ENCODE data around the gene DLD. TPM values are rescaled to one million over a fixed set of nuclear protein-coding genes. Genes with fewer than 3 reads are reported as not detected.

The DLD gene
- total and polyA plus RNA-seq, 2 of the 8 experiments (the other 6 are each of a cell fraction or from before 2014, with no cell fraction given) = 63.7 to 88.5 TPM

- no peak overlapping the region for H2BK5ac ChIP-seq (ENCODE audit: low read depth, low read length)
- no peak overlapping the region for H2AK5ac ChIP-seq (ENCODE audit: low read depth, low read length)
- no peak overlapping the region for H2BK20ac ChIP-seq (ENCODE audit: low read length)
- H3K4me2 ChIP-seq (ENCODE audit: insufficient read depth in 1 of 2, low read depth in 2 of 2, low read length in 2 of 2) = no peak overlapping the region
- H2AFZ ChIP-seq (ENCODE audit: low read length) = no peak overlapping the region
- no peak overlapping the region for H4K5ac ChIP-seq (ENCODE audit: insufficient read length, low read depth, low read length)
- H3K27ac ChIP-seq (ENCODE audit: low read depth, low read length) = no peak overlapping the region
- no peaks in the 10 kb centered on the region for H3K36me3 ChIP-seq (ENCODE audit: control insufficient read depth in 2 of 4, insufficient read depth in 4 of 4, low read length in 3 of 4)
- H3K27me3 ChIP-seq (replicated peaks in 1 of 4; ENCODE audit: control insufficient read depth in 3 of 4, extremely low read depth in 1 of 4, insufficient read depth in 3 of 4, low read length in 3 of 4) = no peaks in the 10 kb centered on the region
- H2BK12ac ChIP-seq (ENCODE audit: low read depth, low read length) = no peak overlapping the region
- no peaks in the 10 kb centered on the region for H4K20me1 ChIP-seq (replicated peaks in 1 of 2; ENCODE audit: control insufficient read depth in 1 of 2, insufficient read depth in 2 of 2, low read length in 2 of 2)
- H3K79me2 ChIP-seq (ENCODE audit: control insufficient read depth in 1 of 2, insufficient read depth in 2 of 2, low read length in 2 of 2) = no peaks in the 10 kb centered on the region
- WGBS, 2 experiments (ENCODE audit: extremely low coverage in 1 of 2, insufficient coverage in 1 of 2, insufficient read length in 1 of 2, insufficient replicate concordance in 2 of 2, low coverage in 1 of 2, low lambda C conversion rate in 2 of 2, missing lambda C conversion rate in 1 of 2) = 91% methylated on average over 5 of the region's 5 CpGs; no CpG with 5 or more reads in 1 of the 2 experiments
- CTCF ChIA-PET (ENCODE audit: partially characterized antibody) = interaction anchor here (1.1 to 4.2 kb wide), 8 partner anchors 10 to 674 kb away, joined by 4 to 31 read pairs (median 5); no protein-coding TSS in a partner anchor
- H4K8ac ChIP-seq (ENCODE audit: extremely low read depth, insufficient read depth, low read length) = no peak overlapping the region
- H2BK120ac ChIP-seq (replicated peaks; ENCODE audit: low read depth, low read length) = no peak overlapping the region
- FAIRE-seq (no peak), DNase-seq (ENCODE audit: low read depth in 1 of 2, low spot score in 2 of 2) (no peak)
- H3K23me2 ChIP-seq (ENCODE audit: low read depth, low read length) = no peaks in the 10 kb centered on the region
- no peak overlapping the region for H3K4ac ChIP-seq (replicated peaks; ENCODE audit: insufficient read length, low read depth, low read length)
- H2BK15ac ChIP-seq (ENCODE audit: low read length) = no peak overlapping the region
- POLR2A ChIA-PET (ENCODE audit: partially characterized antibody) = no interaction called here
- no peaks in the 10 kb centered on the region for H3K9me3 ChIP-seq (ENCODE audit: insufficient read depth in 2 of 2, low read depth in 1 of 2, low read length in 1 of 2)
- H4K91ac ChIP-seq (replicated peaks; ENCODE audit: insufficient read length, low read length) = no peak overlapping the region
- H3K79me1 ChIP-seq (ENCODE audit: low read depth, low read length) = no peaks in the 10 kb centered on the region
- H3K23ac ChIP-seq (ENCODE audit: insufficient read length) = no peak overlapping the region
- H3K56ac ChIP-seq (replicated peaks; ENCODE audit: insufficient read length, low read depth, low read length) = no peak overlapping the region
- H3K14ac ChIP-seq (ENCODE audit: insufficient read length) = no peak overlapping the region
- H3K4me1 ChIP-seq (replicated peaks in 1 of 4; ENCODE audit: control insufficient read depth in 3 of 4, insufficient read depth in 4 of 4, low read length in 3 of 4) = 0 out of 7 replicates have a peak, but pooled peaks cover 0 to 3% (median 0%) of the 10 kb centered on the region in 4 experiments
- no peak overlapping the region for H3K4me3 ChIP-seq (ENCODE audit: extremely low read depth in 1 of 4, insufficient read depth in 2 of 4, low read depth in 3 of 4, low read length in 4 of 4)
- no peak overlapping the region for H3K18ac ChIP-seq (ENCODE audit: extremely low read depth, low read length)
- H3K9ac ChIP-seq (replicated peaks in 1 of 4; ENCODE audit: extremely low read depth in 1 of 4, low read depth in 3 of 4, low read length in 3 of 4) = no peak overlapping the region
- TF ChIP-seq POU5F1 (IDR thresholded peaks at IDR 0.05; ENCODE audit: low read depth, low read length) (no peak), RBBP5 (IDR thresholded peaks at IDR 0.05; ENCODE audit: borderline replicate concordance, low read depth, low read length) (no peak), SAP30 (IDR thresholded peaks at IDR 0.05; ENCODE audit: insufficient read depth, insufficient replicate concordance, low read length) (no peak), NRF1 (IDR thresholded peaks at IDR 0.05; ENCODE audit: low read depth, low read length) (no peak), SIN3A (conservative IDR thresholded peaks at IDR 0.05 in 1 of 2, IDR thresholded peaks at IDR 0.05 in 1 of 2; ENCODE audit: low read depth in 1 of 2, low read length in 2 of 2) (no peak), JUN (IDR thresholded peaks at IDR 0.05; ENCODE audit: low read depth, low read length) (no peak), MAX (IDR thresholded peaks at IDR 0.05) (no peak), ASH2L (IDR thresholded peaks at IDR 0.05; ENCODE audit: low read length) (no peak), USF2 (IDR thresholded peaks at IDR 0.05; ENCODE audit: low read length) (no peak), GABPA (IDR thresholded peaks at IDR 0.05; ENCODE audit: borderline replicate concordance, insufficient read depth, low read length) (no peak), MAFK (IDR thresholded peaks at IDR 0.05; ENCODE audit: low read depth, low read length) (no peak)
Measured at GRCh38 chr7:107877731-107878382, 13.1 kb upstream of the DLD start.

Data from H1 (cell line).